GM23338 (cell line): Measurements from ENCODE around the gene NPC1. TPM values are rescaled to one million over a fixed set of nuclear protein-coding genes. Genes with fewer than 3 reads are reported as not detected.
A peak's percentile ranks its signal among the peaks of the same experiment; 100 is the strongest.

Experiments used
- ATAC-seq: fragments of 200-7000 bp; cut with Tn5 transposase; 3 replicates; pipeline ENCODE4 v1.9.1; 2020
- DNase-seq: peaks from one replicate; pipeline ENCODE4 v3.0.0-alpha.2; 2015; ENCODE audit warnings: low spot score
- H2AFZ ChIP-seq: fragments of 200-600 bp; sonication (generic); 2 replicates; pipeline ENCODE4 v1.8.0; 2016; ENCODE audit warnings: antibody characterized with exemption, mild to moderate bottlenecking, moderate library complexity
- H3F3A ChIP-seq: fragments of 200-600 bp; sonication (generic); replicated peaks from 2 replicates; pipeline ENCODE4 v1.8.0; 2017; ENCODE audit warnings: antibody characterized with exemption, mixed run types, low read depth
- H3K27ac ChIP-seq: fragments of 200-600 bp; sonication (generic); 2 replicates; pipeline ENCODE4 v1.6.1; 2016; ENCODE audit warnings: low read depth
- H3K27me3 ChIP-seq: fragments of 200-600 bp; sonication (generic); 2 replicates; pipeline ENCODE4 v1.8.0; 2016; ENCODE audit warnings: mild to moderate bottlenecking, mixed run types, moderate library complexity; ENCODE audit not compliant: insufficient read depth
- H3K36me3 ChIP-seq: fragments of 200-600 bp; sonication (generic); 2 replicates; pipeline ENCODE4 v1.8.0; 2016; ENCODE audit warnings: mild to moderate bottlenecking; ENCODE audit not compliant: insufficient read depth
- H3K4me1 ChIP-seq: fragments of 200-600 bp; sonication (generic); 2 replicates; pipeline ENCODE4 v1.8.0; 2016; ENCODE audit warnings: mild to moderate bottlenecking, moderate library complexity; ENCODE audit not compliant: insufficient read depth
- H3K4me2 ChIP-seq: fragments of 200-600 bp; sonication (generic); 2 replicates; pipeline ENCODE4 v1.7.1; 2017; ENCODE audit warnings: mixed run types
- H3K4me3 ChIP-seq: fragments of 200-600 bp; sonication (generic); 2 replicates; pipeline ENCODE4 v1.6.1; 2016; ENCODE audit warnings: mixed run types
- H3K79me2 ChIP-seq: fragments of 200-600 bp; sonication (generic); replicated peaks from 2 replicates; pipeline ENCODE4 v1.8.0; 2017; ENCODE audit warnings: mild to moderate bottlenecking; ENCODE audit not compliant: insufficient read depth
- H3K9me2 ChIP-seq: fragments of 200-600 bp; sonication (generic); 2 replicates; pipeline ENCODE4 v1.8.0; 2017; ENCODE audit not compliant: insufficient read depth
- H4K20me1 ChIP-seq: fragments of 200-600 bp; sonication (generic); replicated peaks from 2 replicates; pipeline ENCODE4 v1.8.0; 2017; ENCODE audit warnings: mild to moderate bottlenecking; ENCODE audit not compliant: insufficient read depth
- H3K27ac Mint-ChIP-seq: 2 replicates; pipeline ENCODE4 v1.8.0; 2020; ENCODE audit warnings: inconsistent platforms, mild to moderate bottlenecking, moderate library complexity, mixed read lengths
- H3K27me3 Mint-ChIP-seq: 3 replicates; pipeline ENCODE4 v1.8.0; 2022; ENCODE audit warnings: low read depth, mild to moderate bottlenecking, moderate library complexity, mixed read lengths, inconsistent platforms; ENCODE audit not compliant: insufficient read depth, poor library complexity
- H3K36me3 Mint-ChIP-seq: 3 replicates; pipeline ENCODE4 v1.8.0; 2021; ENCODE audit warnings: low read depth, mild to moderate bottlenecking, inconsistent platforms, moderate library complexity, mixed read lengths
- H3K4me1 Mint-ChIP-seq: 3 replicates; pipeline ENCODE4 v1.8.0; 2020; ENCODE audit warnings: mild to moderate bottlenecking, inconsistent platforms, mixed read lengths
- H3K4me3 Mint-ChIP-seq: 3 replicates; pipeline ENCODE4 v1.8.0; 2021; ENCODE audit warnings: moderate library complexity, mild to moderate bottlenecking, inconsistent platforms, mixed read lengths
- H3K9me3 Mint-ChIP-seq: 3 replicates; pipeline ENCODE4 v1.8.0; 2020; ENCODE audit warnings: moderate library complexity, mild to moderate bottlenecking, inconsistent platforms, mixed read lengths
- CREB1 ChIP-seq: fragments of 250-450 bp; sonication (Bioruptor Pico); IDR thresholded peaks from 2 replicates; pipeline ENCODE4 v1.5.0; 2020; ENCODE audit warnings: low read depth, mild to moderate bottlenecking, moderate library complexity
- EZH2 ChIP-seq: fragments of 200-600 bp; sonication (generic); IDR thresholded peaks from one replicate; pipeline ENCODE4 v1.8.0; 2017; ENCODE audit warnings: antibody characterized with exemption, mild to moderate bottlenecking, low read depth; ENCODE audit not compliant: unreplicated experiment
- EZH2phosphoT487 ChIP-seq: fragments of 200-600 bp; sonication (generic); IDR thresholded peaks from one replicate; pipeline ENCODE4 v1.8.1; 2018; ENCODE audit warnings: antibody characterized with exemption; ENCODE audit not compliant: unreplicated experiment
- JUNB ChIP-seq: IDR thresholded peaks from one replicate; pipeline ENCODE4 v1.6.1; 2016; ENCODE audit warnings: antibody characterized with exemption; ENCODE audit not compliant: unreplicated experiment
- NANOG ChIP-seq: IDR thresholded peaks from 2 replicates; pipeline ENCODE4 v1.6.1; 2016; ENCODE audit warnings: antibody characterized with exemption, borderline replicate concordance
- POLR2AphosphoS5 ChIP-seq: IDR thresholded peaks from 2 replicates; pipeline ENCODE4 v1.6.1; 2016; ENCODE audit warnings: antibody characterized with exemption, low read depth
- STAT1 ChIP-seq: IDR thresholded peaks from one replicate; pipeline ENCODE4 v1.6.1; 2016; ENCODE audit warnings: antibody characterized with exemption; ENCODE audit not compliant: unreplicated experiment
- ZNF114 ChIP-seq: fragments of 250-450 bp; sonication (Bioruptor Pico); IDR thresholded peaks from 2 replicates; pipeline ENCODE4 v1.5.0; 2020; ENCODE audit warnings: mild to moderate bottlenecking, moderate library complexity
- ZNF331 ChIP-seq: fragments of 250-450 bp; sonication (Bioruptor Pico); IDR thresholded peaks from 2 replicates; pipeline ENCODE4 v1.5.0; 2020; ENCODE audit warnings: low read depth, mild to moderate bottlenecking, moderate library complexity
- polyA plus RNA-seq: library from polyadenylated mRNA; unstranded; fragments of >200 nt; fragmentation: Nextera tagmentation; extraction: Ambion mirVana; gene quantifications from 2 replicates; pipeline ENCODE4 v1.2.1, GENCODE V29; 2016
- total RNA-seq: library from RNA; depleted of rRNA; stranded (reverse); fragments of >200 nt; shearing (Covaris generic); gene quantifications from 2 replicates; pipeline ENCODE4 v1.2.3, GENCODE V29; 2014
- TF ChIP-seq, protein P1 (sequence below): IDR thresholded peaks from one replicate; pipeline ENCODE4 v1.6.1; 2018; ENCODE audit warnings: antibody characterized with exemption; ENCODE audit not compliant: unreplicated experiment
- TF ChIP-seq, protein P2 (sequence below), 2 experiments: fragments of 200-600 bp in 1 of 2; sonication (generic) in 1 of 2; conservative IDR thresholded peaks; 2 replicates each; pipeline versions ENCODE4 v1.5.1 to v1.6.1; 2016 to 2017; ENCODE audit warnings: antibody characterized with exemption in 2 of 2, low read depth in 2 of 2, mild to moderate bottlenecking in 2 of 2, moderate library complexity in 1 of 2
- TF ChIP-seq, protein P3 (sequence below): IDR thresholded peaks from 2 replicates; pipeline ENCODE4 v1.6.1; 2016; ENCODE audit warnings: antibody characterized with exemption
- TF ChIP-seq, protein P4 (sequence below): fragments of 250-450 bp; sonication (Bioruptor Pico); IDR thresholded peaks from 2 replicates; pipeline ENCODE4 v1.5.0; 2020; ENCODE audit warnings: mild to moderate bottlenecking, moderate library complexity

Gene NPC1
- total and polyA plus RNA-seq, 2 experiments from 2014 or later = 18.4 to 45.1 TPM

DNA sequence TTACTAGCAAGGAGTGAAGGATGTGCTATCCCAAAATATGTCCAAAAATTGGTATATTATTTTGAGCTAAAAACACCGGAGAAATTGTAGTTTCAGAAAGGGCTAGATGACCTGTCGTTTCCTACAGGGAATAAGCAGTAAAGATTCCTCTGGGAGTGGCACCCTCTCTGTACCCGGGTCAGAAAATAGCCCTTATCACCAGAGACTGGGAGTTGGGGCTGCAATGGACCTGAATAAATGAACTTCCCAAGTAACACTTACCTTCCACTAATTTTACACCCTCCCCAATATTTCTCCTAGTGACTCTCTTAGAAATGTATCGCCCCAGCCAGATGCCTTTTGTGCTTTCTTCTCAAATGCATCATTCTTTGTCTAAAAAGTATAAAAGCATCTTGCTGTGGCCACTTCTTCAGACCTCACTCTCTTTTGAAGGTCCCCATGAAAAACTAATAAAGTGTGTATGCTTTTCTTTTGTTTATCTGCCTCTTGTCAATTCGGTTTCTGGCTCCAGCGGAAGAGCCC, 83.7 kb downstream of the NPC1 start:
- peak overlapping the region; percentile 64 for H2AFZ ChIP-seq
- Mint-ChIP-seq H3K9me3 (no peaks in the 10 kb centered on the region), H3K36me3 (peaks cover 4% of the 10 kb centered on the region; the same call in 1 of the 3 replicates), H3K4me1 (peaks cover 11% of the 10 kb centered on the region), H3K27me3 (peaks cover 12% of the 10 kb centered on the region), H3K4me3 (peak overlapping the region; percentile 74), H3K27ac (peak overlapping the region; percentile 61; the same call in 1 of the 2 replicates)
- DNase-seq (no peak), ATAC-seq (no peak)
- peaks cover 26% of the 10 kb centered on the region for H3K27me3 ChIP-seq
- H3K27ac ChIP-seq = no peak overlapping the region
- peaks cover 9% of the 10 kb centered on the region; the same call in 1 of the 2 replicates for H3K36me3 ChIP-seq
- H3K9me2 ChIP-seq = no peaks in the 10 kb centered on the region
- peaks cover 27% of the 10 kb centered on the region for H3K79me2 ChIP-seq
- H3K4me3 ChIP-seq = peak overlapping the region; percentile 92
- peaks cover 20% of the 10 kb centered on the region; the same call in 1 of the 2 replicates for H4K20me1 ChIP-seq
- H3K4me1 ChIP-seq = peaks cover 14% of the 10 kb centered on the region
- H3F3A ChIP-seq = 0 out of 2 replicates have a peak, but pooled peaks cover 6% of the 10 kb centered on the region
- H3K4me2 ChIP-seq = peak overlapping the region; percentile 93
- TF ChIP-seq, protein P1, sequence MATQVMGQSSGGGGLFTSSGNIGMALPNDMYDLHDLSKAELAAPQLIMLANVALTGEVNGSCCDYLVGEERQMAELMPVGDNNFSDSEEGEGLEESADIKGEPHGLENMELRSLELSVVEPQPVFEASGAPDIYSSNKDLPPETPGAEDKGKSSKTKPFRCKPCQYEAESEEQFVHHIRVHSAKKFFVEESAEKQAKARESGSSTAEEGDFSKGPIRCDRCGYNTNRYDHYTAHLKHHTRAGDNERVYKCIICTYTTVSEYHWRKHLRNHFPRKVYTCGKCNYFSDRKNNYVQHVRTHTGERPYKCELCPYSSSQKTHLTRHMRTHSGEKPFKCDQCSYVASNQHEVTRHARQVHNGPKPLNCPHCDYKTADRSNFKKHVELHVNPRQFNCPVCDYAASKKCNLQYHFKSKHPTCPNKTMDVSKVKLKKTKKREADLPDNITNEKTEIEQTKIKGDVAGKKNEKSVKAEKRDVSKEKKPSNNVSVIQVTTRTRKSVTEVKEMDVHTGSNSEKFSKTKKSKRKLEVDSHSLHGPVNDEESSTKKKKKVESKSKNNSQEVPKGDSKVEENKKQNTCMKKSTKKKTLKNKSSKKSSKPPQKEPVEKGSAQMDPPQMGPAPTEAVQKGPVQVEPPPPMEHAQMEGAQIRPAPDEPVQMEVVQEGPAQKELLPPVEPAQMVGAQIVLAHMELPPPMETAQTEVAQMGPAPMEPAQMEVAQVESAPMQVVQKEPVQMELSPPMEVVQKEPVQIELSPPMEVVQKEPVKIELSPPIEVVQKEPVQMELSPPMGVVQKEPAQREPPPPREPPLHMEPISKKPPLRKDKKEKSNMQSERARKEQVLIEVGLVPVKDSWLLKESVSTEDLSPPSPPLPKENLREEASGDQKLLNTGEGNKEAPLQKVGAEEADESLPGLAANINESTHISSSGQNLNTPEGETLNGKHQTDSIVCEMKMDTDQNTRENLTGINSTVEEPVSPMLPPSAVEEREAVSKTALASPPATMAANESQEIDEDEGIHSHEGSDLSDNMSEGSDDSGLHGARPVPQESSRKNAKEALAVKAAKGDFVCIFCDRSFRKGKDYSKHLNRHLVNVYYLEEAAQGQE = no peak
- TF ChIP-seq STAT1 = no peak
- TF ChIP-seq, protein P2, sequence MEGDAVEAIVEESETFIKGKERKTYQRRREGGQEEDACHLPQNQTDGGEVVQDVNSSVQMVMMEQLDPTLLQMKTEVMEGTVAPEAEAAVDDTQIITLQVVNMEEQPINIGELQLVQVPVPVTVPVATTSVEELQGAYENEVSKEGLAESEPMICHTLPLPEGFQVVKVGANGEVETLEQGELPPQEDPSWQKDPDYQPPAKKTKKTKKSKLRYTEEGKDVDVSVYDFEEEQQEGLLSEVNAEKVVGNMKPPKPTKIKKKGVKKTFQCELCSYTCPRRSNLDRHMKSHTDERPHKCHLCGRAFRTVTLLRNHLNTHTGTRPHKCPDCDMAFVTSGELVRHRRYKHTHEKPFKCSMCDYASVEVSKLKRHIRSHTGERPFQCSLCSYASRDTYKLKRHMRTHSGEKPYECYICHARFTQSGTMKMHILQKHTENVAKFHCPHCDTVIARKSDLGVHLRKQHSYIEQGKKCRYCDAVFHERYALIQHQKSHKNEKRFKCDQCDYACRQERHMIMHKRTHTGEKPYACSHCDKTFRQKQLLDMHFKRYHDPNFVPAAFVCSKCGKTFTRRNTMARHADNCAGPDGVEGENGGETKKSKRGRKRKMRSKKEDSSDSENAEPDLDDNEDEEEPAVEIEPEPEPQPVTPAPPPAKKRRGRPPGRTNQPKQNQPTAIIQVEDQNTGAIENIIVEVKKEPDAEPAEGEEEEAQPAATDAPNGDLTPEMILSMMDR (conservative IDR thresholded peaks at IDR 0.05; ENCODE audit: low read depth in 2 of 2) = no peak
- no peak for TF ChIP-seq ZNF331 (CRISPR knock-in tag)
- TF ChIP-seq, protein P3, sequence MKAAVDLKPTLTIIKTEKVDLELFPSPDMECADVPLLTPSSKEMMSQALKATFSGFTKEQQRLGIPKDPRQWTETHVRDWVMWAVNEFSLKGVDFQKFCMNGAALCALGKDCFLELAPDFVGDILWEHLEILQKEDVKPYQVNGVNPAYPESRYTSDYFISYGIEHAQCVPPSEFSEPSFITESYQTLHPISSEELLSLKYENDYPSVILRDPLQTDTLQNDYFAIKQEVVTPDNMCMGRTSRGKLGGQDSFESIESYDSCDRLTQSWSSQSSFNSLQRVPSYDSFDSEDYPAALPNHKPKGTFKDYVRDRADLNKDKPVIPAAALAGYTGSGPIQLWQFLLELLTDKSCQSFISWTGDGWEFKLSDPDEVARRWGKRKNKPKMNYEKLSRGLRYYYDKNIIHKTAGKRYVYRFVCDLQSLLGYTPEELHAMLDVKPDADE = no peak
- TF ChIP-seq EZH2 = no peak
- no peak for TF ChIP-seq EZH2phosphoT487
- no peak for TF ChIP-seq JUNB
- no peak for TF ChIP-seq CREB1 (CRISPR knock-in tag)
- no peak for TF ChIP-seq POLR2AphosphoS5
- TF ChIP-seq, protein P4, sequence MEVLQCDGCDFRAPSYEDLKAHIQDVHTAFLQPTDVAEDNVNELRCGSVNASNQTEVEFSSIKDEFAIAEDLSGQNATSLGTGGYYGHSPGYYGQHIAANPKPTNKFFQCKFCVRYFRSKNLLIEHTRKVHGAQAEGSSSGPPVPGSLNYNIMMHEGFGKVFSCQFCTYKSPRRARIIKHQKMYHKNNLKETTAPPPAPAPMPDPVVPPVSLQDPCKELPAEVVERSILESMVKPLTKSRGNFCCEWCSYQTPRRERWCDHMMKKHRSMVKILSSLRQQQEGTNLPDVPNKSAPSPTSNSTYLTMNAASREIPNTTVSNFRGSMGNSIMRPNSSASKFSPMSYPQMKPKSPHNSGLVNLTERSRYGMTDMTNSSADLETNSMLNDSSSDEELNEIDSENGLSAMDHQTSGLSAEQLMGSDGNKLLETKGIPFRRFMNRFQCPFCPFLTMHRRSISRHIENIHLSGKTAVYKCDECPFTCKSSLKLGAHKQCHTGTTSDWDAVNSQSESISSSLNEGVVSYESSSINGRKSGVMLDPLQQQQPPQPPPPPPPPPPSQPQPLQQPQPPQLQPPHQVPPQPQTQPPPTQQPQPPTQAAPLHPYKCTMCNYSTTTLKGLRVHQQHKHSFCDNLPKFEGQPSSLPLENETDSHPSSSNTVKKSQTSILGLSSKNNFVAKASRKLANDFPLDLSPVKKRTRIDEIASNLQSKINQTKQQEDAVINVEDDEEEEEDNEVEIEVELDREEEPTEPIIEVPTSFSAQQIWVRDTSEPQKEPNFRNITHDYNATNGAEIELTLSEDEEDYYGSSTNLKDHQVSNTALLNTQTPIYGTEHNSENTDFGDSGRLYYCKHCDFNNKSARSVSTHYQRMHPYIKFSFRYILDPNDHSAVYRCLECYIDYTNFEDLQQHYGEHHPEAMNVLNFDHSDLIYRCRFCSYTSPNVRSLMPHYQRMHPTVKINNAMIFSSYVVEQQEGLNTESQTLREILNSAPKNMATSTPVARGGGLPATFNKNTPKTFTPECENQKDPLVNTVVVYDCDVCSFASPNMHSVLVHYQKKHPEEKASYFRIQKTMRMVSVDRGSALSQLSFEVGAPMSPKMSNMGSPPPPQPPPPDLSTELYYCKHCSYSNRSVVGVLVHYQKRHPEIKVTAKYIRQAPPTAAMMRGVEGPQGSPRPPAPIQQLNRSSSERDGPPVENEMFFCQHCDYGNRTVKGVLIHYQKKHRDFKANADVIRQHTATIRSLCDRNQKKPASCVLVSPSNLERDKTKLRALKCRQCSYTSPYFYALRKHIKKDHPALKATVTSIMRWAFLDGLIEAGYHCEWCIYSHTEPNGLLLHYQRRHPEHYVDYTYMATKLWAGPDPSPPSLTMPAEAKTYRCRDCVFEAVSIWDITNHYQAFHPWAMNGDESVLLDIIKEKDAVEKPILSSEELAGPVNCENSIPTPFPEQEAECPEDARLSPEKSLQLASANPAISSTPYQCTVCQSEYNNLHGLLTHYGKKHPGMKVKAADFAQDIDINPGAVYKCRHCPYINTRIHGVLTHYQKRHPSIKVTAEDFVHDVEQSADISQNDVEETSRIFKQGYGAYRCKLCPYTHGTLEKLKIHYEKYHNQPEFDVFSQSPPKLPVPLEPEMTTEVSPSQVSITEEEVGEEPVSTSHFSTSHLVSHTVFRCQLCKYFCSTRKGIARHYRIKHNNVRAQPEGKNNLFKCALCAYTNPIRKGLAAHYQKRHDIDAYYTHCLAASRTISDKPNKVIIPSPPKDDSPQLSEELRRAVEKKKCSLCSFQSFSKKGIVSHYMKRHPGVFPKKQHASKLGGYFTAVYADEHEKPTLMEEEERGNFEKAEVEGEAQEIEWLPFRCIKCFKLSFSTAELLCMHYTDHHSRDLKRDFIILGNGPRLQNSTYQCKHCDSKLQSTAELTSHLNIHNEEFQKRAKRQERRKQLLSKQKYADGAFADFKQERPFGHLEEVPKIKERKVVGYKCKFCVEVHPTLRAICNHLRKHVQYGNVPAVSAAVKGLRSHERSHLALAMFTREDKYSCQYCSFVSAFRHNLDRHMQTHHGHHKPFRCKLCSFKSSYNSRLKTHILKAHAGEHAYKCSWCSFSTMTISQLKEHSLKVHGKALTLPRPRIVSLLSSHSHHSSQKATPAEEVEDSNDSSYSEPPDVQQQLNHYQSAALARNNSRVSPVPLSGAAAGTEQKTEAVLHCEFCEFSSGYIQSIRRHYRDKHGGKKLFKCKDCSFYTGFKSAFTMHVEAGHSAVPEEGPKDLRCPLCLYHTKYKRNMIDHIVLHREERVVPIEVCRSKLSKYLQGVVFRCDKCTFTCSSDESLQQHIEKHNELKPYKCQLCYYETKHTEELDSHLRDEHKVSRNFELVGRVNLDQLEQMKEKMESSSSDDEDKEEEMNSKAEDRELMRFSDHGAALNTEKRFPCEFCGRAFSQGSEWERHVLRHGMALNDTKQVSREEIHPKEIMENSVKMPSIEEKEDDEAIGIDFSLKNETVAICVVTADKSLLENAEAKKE (CRISPR knock-in tag) = no peak
- TF ChIP-seq NANOG = no peak
- TF ChIP-seq ZNF114 = no peak
